ENCODE measurements around the gene CACNA2D1.

The CACNA2D1 gene

DNA sequence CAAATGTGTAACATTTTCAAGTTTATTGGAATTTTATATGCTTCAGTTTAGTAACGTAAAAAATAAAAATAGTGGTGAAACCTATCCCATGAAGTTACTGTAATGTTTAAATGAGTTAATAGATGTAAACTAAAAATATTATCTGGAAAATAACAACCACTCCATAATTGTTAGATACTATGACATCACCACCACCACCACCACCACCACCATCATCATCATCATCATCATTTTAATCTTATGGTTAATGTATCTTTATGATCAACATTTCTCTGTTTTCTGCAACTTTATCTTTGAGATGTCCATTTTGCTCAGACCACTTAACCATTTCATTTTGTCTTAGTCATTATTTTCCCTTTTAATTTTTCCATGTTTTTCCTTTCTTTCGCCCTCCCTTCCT is 23.4 kb upstream of the CACNA2D1 start:
- ATAC-seq = no peak
- no peak for TF ChIP-seq CREB5 (CRISPR knock-in tag; IDR thresholded peaks at IDR 0.05; ENCODE audit: low read depth)
- TF ChIP-seq ZNF565 (CRISPR knock-in tag; conservative IDR thresholded peaks at IDR 0.05; ENCODE audit: low read depth) = no peak
- no peak for TF ChIP-seq GLIS3 (CRISPR knock-in tag; IDR thresholded peaks at IDR 0.05)
- TF ChIP-seq, protein P1, sequence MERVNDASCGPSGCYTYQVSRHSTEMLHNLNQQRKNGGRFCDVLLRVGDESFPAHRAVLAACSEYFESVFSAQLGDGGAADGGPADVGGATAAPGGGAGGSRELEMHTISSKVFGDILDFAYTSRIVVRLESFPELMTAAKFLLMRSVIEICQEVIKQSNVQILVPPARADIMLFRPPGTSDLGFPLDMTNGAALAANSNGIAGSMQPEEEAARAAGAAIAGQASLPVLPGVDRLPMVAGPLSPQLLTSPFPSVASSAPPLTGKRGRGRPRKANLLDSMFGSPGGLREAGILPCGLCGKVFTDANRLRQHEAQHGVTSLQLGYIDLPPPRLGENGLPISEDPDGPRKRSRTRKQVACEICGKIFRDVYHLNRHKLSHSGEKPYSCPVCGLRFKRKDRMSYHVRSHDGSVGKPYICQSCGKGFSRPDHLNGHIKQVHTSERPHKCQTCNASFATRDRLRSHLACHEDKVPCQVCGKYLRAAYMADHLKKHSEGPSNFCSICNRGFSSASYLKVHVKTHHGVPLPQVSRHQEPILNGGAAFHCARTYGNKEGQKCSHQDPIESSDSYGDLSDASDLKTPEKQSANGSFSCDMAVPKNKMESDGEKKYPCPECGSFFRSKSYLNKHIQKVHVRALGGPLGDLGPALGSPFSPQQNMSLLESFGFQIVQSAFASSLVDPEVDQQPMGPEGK (CRISPR knock-in tag; IDR thresholded peaks at IDR 0.05; ENCODE audit: borderline replicate concordance) = no peak
- TF ChIP-seq CSDC2 (CRISPR knock-in tag; IDR thresholded peaks at IDR 0.05) = no peak
- no peak for TF ChIP-seq TCF4 (CRISPR knock-in tag; IDR thresholded peaks at IDR 0.05; ENCODE audit: borderline replicate concordance)
- no peak for TF ChIP-seq OSR1 (CRISPR knock-in tag; IDR thresholded peaks at IDR 0.05)

GRCh38 chr7:82464372-82464771 is 20.8 kb upstream of the CACNA2D1 start:
- ATAC-seq = no peak
- no peak for TF ChIP-seq CSRNP3 (CRISPR knock-in tag; IDR thresholded peaks at IDR 0.05)
- TF ChIP-seq OSR1 (CRISPR knock-in tag; IDR thresholded peaks at IDR 0.05) = no peak
- no peak for TF ChIP-seq ARNTL (CRISPR knock-in tag; IDR thresholded peaks at IDR 0.05; ENCODE audit: borderline replicate concordance, low read depth)
- TF ChIP-seq RARB (CRISPR knock-in tag; IDR thresholded peaks at IDR 0.05) = no peak
- no peak for TF ChIP-seq PPARA (CRISPR knock-in tag; IDR thresholded peaks at IDR 0.05; ENCODE audit: borderline replicate concordance)
- TF ChIP-seq SNAI2 (CRISPR knock-in tag; IDR thresholded peaks at IDR 0.05) = no peak
- no peak for TF ChIP-seq ISL1 (CRISPR knock-in tag; IDR thresholded peaks at IDR 0.05)
- no peak for TF ChIP-seq ZNF8 (CRISPR knock-in tag; IDR thresholded peaks at IDR 0.05)
- TF ChIP-seq ZFP30 (CRISPR knock-in tag; IDR thresholded peaks at IDR 0.05) = no peak
- TF ChIP-seq ZFP3 (CRISPR knock-in tag; IDR thresholded peaks at IDR 0.05) = no peak

DNA sequence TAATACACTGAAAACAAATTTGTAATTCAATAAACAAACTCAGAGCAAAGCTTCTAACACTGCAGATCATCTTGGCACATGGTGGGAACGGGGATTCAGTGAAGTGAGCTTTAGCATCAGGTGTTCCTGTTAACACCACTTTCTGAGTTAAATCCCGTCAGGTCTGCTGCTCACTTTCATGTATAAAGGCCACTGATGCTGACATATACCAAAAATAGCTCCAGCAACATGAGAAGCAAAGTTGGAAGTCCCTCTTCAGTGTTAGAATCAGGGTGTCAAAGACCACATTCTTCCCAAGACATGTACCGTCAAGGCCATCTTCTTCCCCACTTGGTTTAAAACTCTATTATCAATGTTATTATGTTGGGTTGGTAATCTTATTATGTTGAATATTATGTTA is 11.7 kb upstream of the CACNA2D1 start:
- no peak for ATAC-seq

DNA sequence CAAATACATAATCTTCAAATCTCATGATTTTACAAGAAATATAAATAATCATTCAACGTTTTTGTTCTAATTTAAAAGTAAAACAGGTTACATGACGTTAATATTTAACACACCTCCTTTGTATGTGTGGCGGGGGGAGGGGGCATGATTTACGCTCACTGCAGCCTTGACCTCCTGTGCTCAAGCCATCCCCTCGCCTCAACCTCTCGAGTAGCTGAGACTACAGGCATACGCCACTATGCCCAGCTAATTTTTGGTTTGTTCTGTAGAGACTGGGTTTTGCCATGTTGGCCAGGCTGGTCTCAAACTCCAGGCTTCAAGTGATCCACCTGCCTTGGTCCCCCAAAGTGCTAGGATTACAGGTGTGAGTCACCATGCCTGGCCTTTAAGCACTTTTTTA is 7.2 kb upstream of the CACNA2D1 start:
- ATAC-seq = no peak
- TF ChIP-seq ZNF565 (CRISPR knock-in tag; conservative IDR thresholded peaks at IDR 0.05; ENCODE audit: low read depth) = no peak
- no peak for TF ChIP-seq PPARA (CRISPR knock-in tag; IDR thresholded peaks at IDR 0.05; ENCODE audit: borderline replicate concordance)
- no peak for TF ChIP-seq TCF4 (CRISPR knock-in tag; IDR thresholded peaks at IDR 0.05; ENCODE audit: borderline replicate concordance)
- TF ChIP-seq, protein P1 (CRISPR knock-in tag; IDR thresholded peaks at IDR 0.05; ENCODE audit: borderline replicate concordance) = no peak
- TF ChIP-seq CSDC2 (CRISPR knock-in tag; IDR thresholded peaks at IDR 0.05) = no peak
- TF ChIP-seq ARNTL (CRISPR knock-in tag; IDR thresholded peaks at IDR 0.05; ENCODE audit: borderline replicate concordance, low read depth) = no peak
- TF ChIP-seq TOX (CRISPR knock-in tag; IDR thresholded peaks at IDR 0.05; ENCODE audit: borderline replicate concordance) = no peak
- TF ChIP-seq RARB (CRISPR knock-in tag; IDR thresholded peaks at IDR 0.05) = no peak
- TF ChIP-seq TSHZ2 (CRISPR knock-in tag; IDR thresholded peaks at IDR 0.05) = no peak

More for the DNA sequence above, 11.7 kb upstream of the CACNA2D1 start:
- TF ChIP-seq ZNF70 (CRISPR knock-in tag; IDR thresholded peaks at IDR 0.05) (no peak), BACH2 (CRISPR knock-in tag; IDR thresholded peaks at IDR 0.05; ENCODE audit: borderline replicate concordance) (no peak)
- TF ChIP-seq, protein P1 (CRISPR knock-in tag; IDR thresholded peaks at IDR 0.05; ENCODE audit: borderline replicate concordance) = no peak

Data from SK-N-SH treated with all-trans-retinoic acid at 6 μM for 48 hours (cell line).